ENCODE data around the gene SPATA3. TPM values are rescaled to one million over a fixed set of nuclear protein-coding genes. Genes with fewer than 3 reads are reported as not detected.
A peak's percentile ranks its signal among the peaks of the same experiment; 100 is the strongest.

Gene SPATA3
- total RNA-seq, 1 experiment from 2014 or later = not detected

DNA sequence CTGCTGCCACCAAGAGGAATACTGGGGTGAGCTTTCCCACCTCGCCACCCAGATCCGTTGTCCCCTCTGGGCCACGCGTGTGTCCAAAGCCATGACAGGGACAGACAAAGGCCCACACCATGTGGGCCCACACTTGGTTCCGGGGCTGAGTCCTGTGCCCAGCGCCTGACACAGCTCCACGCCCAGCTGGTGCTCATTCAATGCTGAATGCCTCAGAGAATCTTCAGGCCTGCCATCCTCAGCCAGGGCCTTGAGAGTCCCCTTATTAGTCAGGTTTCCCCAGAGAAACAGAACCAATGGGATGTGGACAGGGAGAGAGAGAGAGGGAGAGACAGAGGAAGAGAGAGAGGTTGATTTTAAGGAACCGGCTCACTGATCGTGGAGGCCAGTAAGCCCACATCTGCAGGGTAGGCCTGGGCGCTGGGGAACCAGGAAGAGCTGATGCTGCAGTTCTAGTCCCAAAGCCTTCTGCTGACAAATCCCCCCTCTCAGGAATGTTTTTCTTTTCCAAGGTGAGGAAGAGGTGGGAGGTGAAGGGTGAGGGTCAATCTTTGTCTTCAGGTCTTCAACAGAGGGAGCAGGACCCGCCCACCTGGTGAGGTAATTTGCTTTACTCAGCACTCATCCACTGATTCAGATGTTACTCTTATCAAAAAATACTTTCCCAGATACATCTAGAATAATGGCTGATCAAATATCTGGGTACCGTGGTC is 10.2 kb upstream of the SPATA3 start:
- ATAC-seq = no peak
- H3K27me3 ChIP-seq (ENCODE audit: low read length) = no peaks in the 10 kb centered on the region
- H3F3A ChIP-seq (ENCODE audit: low read length, unreplicated experiment) = no peaks in the 10 kb centered on the region
- H4K20me1 ChIP-seq (ENCODE audit: low read length) = no peaks in the 10 kb centered on the region
- no peak overlapping the region for H3K4me3 ChIP-seq (ENCODE audit: low read length)
- no peaks in the 10 kb centered on the region for H3K9me2 ChIP-seq (replicated peaks; ENCODE audit: low read length)
- TF ChIP-seq, protein P1, sequence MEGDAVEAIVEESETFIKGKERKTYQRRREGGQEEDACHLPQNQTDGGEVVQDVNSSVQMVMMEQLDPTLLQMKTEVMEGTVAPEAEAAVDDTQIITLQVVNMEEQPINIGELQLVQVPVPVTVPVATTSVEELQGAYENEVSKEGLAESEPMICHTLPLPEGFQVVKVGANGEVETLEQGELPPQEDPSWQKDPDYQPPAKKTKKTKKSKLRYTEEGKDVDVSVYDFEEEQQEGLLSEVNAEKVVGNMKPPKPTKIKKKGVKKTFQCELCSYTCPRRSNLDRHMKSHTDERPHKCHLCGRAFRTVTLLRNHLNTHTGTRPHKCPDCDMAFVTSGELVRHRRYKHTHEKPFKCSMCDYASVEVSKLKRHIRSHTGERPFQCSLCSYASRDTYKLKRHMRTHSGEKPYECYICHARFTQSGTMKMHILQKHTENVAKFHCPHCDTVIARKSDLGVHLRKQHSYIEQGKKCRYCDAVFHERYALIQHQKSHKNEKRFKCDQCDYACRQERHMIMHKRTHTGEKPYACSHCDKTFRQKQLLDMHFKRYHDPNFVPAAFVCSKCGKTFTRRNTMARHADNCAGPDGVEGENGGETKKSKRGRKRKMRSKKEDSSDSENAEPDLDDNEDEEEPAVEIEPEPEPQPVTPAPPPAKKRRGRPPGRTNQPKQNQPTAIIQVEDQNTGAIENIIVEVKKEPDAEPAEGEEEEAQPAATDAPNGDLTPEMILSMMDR (conservative IDR thresholded peaks at IDR 0.05; ENCODE audit: low read depth, low read length) = no peak
- no peak for TF ChIP-seq EZH2phosphoT487 (IDR thresholded peaks at IDR 0.05; ENCODE audit: borderline replicate concordance, low read length)
- no peak for TF ChIP-seq EZH2 (IDR thresholded peaks at IDR 0.05; ENCODE audit: low read length, unreplicated experiment)
- H3K4me2 ChIP-seq (ENCODE audit: low read length) = no peak overlapping the region
- no peak overlapping the region for H3K27ac ChIP-seq (ENCODE audit: low read length)
- H2AFZ ChIP-seq (ENCODE audit: low read length) = no peak overlapping the region
- H3K9ac ChIP-seq (ENCODE audit: low read length) = no peak overlapping the region
- no TSS peak for BruUV-seq (replicated peaks)
- ChIA-PET CTCF (no interaction called here), POLR2A (ENCODE audit: unreplicated experiment) (interaction anchor here (0.6 kb wide), 1 partner anchor 392 kb away, joined by 3 read pairs; no protein-coding TSS in a partner anchor)
- no peak for DNase-seq
- intact Hi-C loops (cut with micrococcal nuclease) = no loop called here
- H3K4me1 ChIP-seq (ENCODE audit: insufficient read depth, low read length) = peaks cover 5% of the 10 kb centered on the region
- no peaks in the 10 kb centered on the region for H3K9me3 ChIP-seq (ENCODE audit: low read length)
- no peaks in the 10 kb centered on the region for H3K79me2 ChIP-seq (ENCODE audit: low read length)
- H3K36me3 ChIP-seq (ENCODE audit: low read depth, low read length) = no peaks in the 10 kb centered on the region

DNA sequence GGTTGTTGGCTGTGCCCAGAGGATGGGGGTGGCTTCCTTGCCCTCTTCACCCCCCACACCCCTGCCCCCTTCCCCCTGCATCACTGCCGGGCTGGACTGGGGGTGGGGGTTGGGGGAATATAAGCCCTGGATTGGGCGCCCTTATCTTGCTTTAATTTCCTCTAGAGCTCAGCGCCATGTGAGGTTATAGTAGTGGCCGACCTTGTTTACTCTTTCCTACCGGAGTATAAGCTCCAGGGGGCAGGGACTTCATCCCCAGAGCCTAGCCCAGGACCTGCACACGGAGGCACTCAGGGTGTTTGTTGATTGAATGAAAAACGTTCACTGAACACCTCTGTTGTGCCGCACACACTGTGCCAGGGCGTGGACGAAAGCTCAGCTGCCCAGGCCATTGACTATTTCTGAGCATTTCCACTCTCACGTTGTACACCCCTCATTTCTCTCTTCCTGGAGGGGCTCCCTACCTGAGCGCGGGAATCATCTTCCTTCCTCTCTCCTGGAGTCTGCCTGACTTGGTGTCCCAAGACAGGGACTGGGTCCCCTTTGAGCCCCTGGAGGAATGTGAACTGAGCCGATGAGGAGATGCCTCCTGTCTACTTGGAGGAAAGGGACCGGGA is 9.3 kb upstream of the SPATA3 start:
- BruUV-seq (replicated peaks) = no TSS peak
- H3K9me3 ChIP-seq (ENCODE audit: low read length) = no peaks in the 10 kb centered on the region
- POLR2A ChIA-PET (ENCODE audit: unreplicated experiment) = interaction anchor here (0.6 kb wide), 2 partner anchors 57 to 391 kb away, joined by 3 to 9 read pairs; no protein-coding TSS in a partner anchor

More for the DNA sequence above, 9.3 kb upstream of the SPATA3 start:
- intact Hi-C loops (cut with micrococcal nuclease) = loop anchor here (1.0 kb wide), 2 partner anchors 84 to 162 kb away; no protein-coding TSS in a partner anchor
- Histone ChIP-seq H3K4me3 (ENCODE audit: low read length) (peak overlapping the region; percentile 72), H3K4me1 (ENCODE audit: insufficient read depth, low read length) (peaks cover 5% of the 10 kb centered on the region), H4K20me1 (ENCODE audit: low read length) (no peaks in the 10 kb centered on the region), H3K27me3 (ENCODE audit: low read length) (no peaks in the 10 kb centered on the region), H3K9ac (ENCODE audit: low read length) (peak overlapping the region; percentile 60), H3K9me2 (replicated peaks; ENCODE audit: low read length) (no peaks in the 10 kb centered on the region), H3F3A (ENCODE audit: low read length, unreplicated experiment) (no peaks in the 10 kb centered on the region), H3K4me2 (ENCODE audit: low read length) (peak overlapping the region; percentile 96), H3K79me2 (ENCODE audit: low read length) (no peaks in the 10 kb centered on the region), H3K36me3 (ENCODE audit: low read depth, low read length) (no peaks in the 10 kb centered on the region), H2AFZ (ENCODE audit: low read length) (peak overlapping the region; percentile 100), H3K27ac (ENCODE audit: low read length) (no peak overlapping the region)
- ATAC-seq = no peak
- TF ChIP-seq EZH2 (IDR thresholded peaks at IDR 0.05; ENCODE audit: low read length, unreplicated experiment) (no peak), EZH2phosphoT487 (IDR thresholded peaks at IDR 0.05; ENCODE audit: borderline replicate concordance, low read length) (no peak)
- TF ChIP-seq, protein P1 (conservative IDR thresholded peaks at IDR 0.05; ENCODE audit: low read depth, low read length) = no peak
- DNase-seq = no peak
- CTCF ChIA-PET = interaction anchor here (1.3 to 1.9 kb wide), 2 partner anchors 84 to 163 kb away, joined by 10 to 19 read pairs; no protein-coding TSS in a partner anchor

All from PC-3 (cell line).